Mesenchymal stem cell (in vitro differentiated cells and primary cell): ENCODE measurements around the gene GABRA1. TPM values are rescaled to one million over a fixed set of nuclear protein-coding genes. Genes with fewer than 3 reads are reported as not detected.

Source experiments
- DNase-seq: peaks from one replicate; pipeline ENCODE4 v3.0.0-alpha.2; 2013
- H2AFZ ChIP-seq: one replicate; pipeline ENCODE4 v1.6.1; 2013; ENCODE audit warnings: low read depth, mild to moderate bottlenecking, control low read depth, inconsistent platforms, low read length, moderate library complexity
- H2AK5ac ChIP-seq: 2 replicates; pipeline ENCODE4 v1.6.1; 2013; ENCODE audit warnings: low read length, moderate library complexity, mild to moderate bottlenecking, inconsistent platforms; ENCODE audit not compliant: severe bottlenecking
- H2BK120ac ChIP-seq: one replicate; pipeline ENCODE4 v1.6.1; 2013; ENCODE audit warnings: low read depth, mild to moderate bottlenecking, inconsistent platforms, low read length, moderate library complexity
- H2BK12ac ChIP-seq, 2 experiments: one replicate each; pipeline ENCODE4 v1.6.1; 2013; ENCODE audit warnings: inconsistent platforms in 2 of 2, low read length in 2 of 2, mild to moderate bottlenecking in 2 of 2, moderate library complexity in 2 of 2, control low read depth in 1 of 2
- H2BK15ac ChIP-seq: one replicate; pipeline ENCODE4 v1.6.1; 2013; ENCODE audit warnings: mild to moderate bottlenecking, low read depth, inconsistent platforms; ENCODE audit not compliant: poor library complexity, severe bottlenecking
- H2BK5ac ChIP-seq: 2 replicates; pipeline ENCODE4 v1.6.1; 2013; ENCODE audit warnings: low read depth, mild to moderate bottlenecking, low read length, control low read depth, inconsistent platforms; ENCODE audit not compliant: poor library complexity, severe bottlenecking
- H3K14ac ChIP-seq, 2 experiments: one replicate each; pipeline ENCODE4 v1.6.1; 2013; ENCODE audit warnings: inconsistent platforms in 2 of 2, low read length in 2 of 2, control low read depth in 1 of 2, mild to moderate bottlenecking in 1 of 2, moderate library complexity in 1 of 2
- H3K18ac ChIP-seq, 2 experiments: one replicate each; pipeline ENCODE4 v1.6.1; 2013; ENCODE audit warnings: inconsistent platforms in 2 of 2, low read length in 2 of 2, control low read depth in 1 of 2, low read depth in 1 of 2, mild to moderate bottlenecking in 1 of 2
- H3K23ac ChIP-seq, 2 experiments: one replicate each; pipeline ENCODE4 v1.6.1; 2013; ENCODE audit warnings: inconsistent platforms in 2 of 2, low read length in 2 of 2, mild to moderate bottlenecking in 2 of 2, moderate library complexity in 2 of 2, control low read depth in 1 of 2
- H3K27ac ChIP-seq: 2 replicates; pipeline ENCODE4 v1.5.1; 2013; ENCODE audit warnings: mild to moderate bottlenecking, moderate library complexity, low read length, control low read depth, inconsistent platforms; ENCODE audit not compliant: poor library complexity, severe bottlenecking
- H3K27me3 ChIP-seq, 2 experiments: 2 replicates each; pipeline versions ENCODE4 v1.6.1 to v1.7.0; 2013; ENCODE audit warnings: low read length in 2 of 2, mild to moderate bottlenecking in 2 of 2, moderate library complexity in 2 of 2, control low read depth in 1 of 2, inconsistent platforms in 1 of 2; ENCODE audit not compliant: control insufficient read depth in 1 of 2, insufficient read depth in 1 of 2
- H3K36me3 ChIP-seq, 2 experiments: 2 replicates each; pipeline versions ENCODE4 v1.6.1 to v1.7.0; 2013; ENCODE audit warnings: low read length in 2 of 2, control low read depth in 1 of 2, inconsistent platforms in 1 of 2, low read depth in 1 of 2, mild to moderate bottlenecking in 1 of 2; ENCODE audit not compliant: insufficient read depth in 2 of 2, control insufficient read depth in 1 of 2
- H3K4ac ChIP-seq, 2 experiments: one replicate each; pipeline ENCODE4 v1.6.1; 2013; ENCODE audit warnings: inconsistent platforms in 2 of 2, low read length in 2 of 2, mild to moderate bottlenecking in 2 of 2, moderate library complexity in 2 of 2, control low read depth in 1 of 2, low read depth in 1 of 2
- H3K4me1 ChIP-seq: 2 replicates; pipeline ENCODE4 v1.6.1; 2013; ENCODE audit warnings: low read depth, low read length, control low read depth; ENCODE audit not compliant: control insufficient read depth, insufficient read depth
- H3K4me2 ChIP-seq: 2 replicates; pipeline ENCODE4 v1.6.1; 2013; ENCODE audit warnings: low read length, mild to moderate bottlenecking, inconsistent platforms; ENCODE audit not compliant: poor library complexity, severe bottlenecking
- H3K4me3 ChIP-seq, 2 experiments: 2 replicates each; pipeline versions ENCODE4 v1.5.1 to v1.7.0; 2013; ENCODE audit warnings: low read length in 2 of 2, mild to moderate bottlenecking in 2 of 2, control low read depth in 1 of 2, low read depth in 1 of 2; ENCODE audit not compliant: insufficient read depth in 1 of 2
- H3K79me1 ChIP-seq: replicated peaks from 2 replicates; pipeline ENCODE4 v1.6.1; 2013; ENCODE audit warnings: mild to moderate bottlenecking, control low read depth, low read length, inconsistent platforms; ENCODE audit not compliant: poor library complexity, severe bottlenecking
- H3K9ac ChIP-seq: 2 replicates; pipeline ENCODE4 v1.7.0; 2013; ENCODE audit warnings: mild to moderate bottlenecking, low read length, moderate library complexity
- H3K9me3 ChIP-seq: 2 replicates; pipeline ENCODE4 v1.7.0; 2013; ENCODE audit warnings: mild to moderate bottlenecking, low read length; ENCODE audit not compliant: control insufficient read depth
- H4K8ac ChIP-seq: one replicate; pipeline ENCODE4 v1.6.1; 2013; ENCODE audit warnings: inconsistent platforms, mild to moderate bottlenecking, low read length, moderate library complexity
- H4K91ac ChIP-seq: one replicate; pipeline ENCODE4 v1.6.1; 2013; ENCODE audit warnings: mild to moderate bottlenecking, low read length, inconsistent platforms
- WGBS: methylation state at CpG from one replicate; pipeline ENCODE4 v1.1.7; 2013; ENCODE audit warnings: mixed read lengths; 5-methylcytosine and 5-hydroxymethylcytosine counted together
- polyA plus RNA-seq, 2 experiments: library from polyadenylated mRNA; stranded (reverse); fragments of 200-250 nt; gene quantifications; one replicate each; pipeline ENCODE4 v1.2.3, GENCODE V29; 2013

GABRA1 gene
- not detected for polyA plus RNA-seq (2013, experiment 1 of 2)
- not detected for polyA plus RNA-seq (2013, experiment 2 of 2)

GRCh38 chr5:161847941-161848391 lies at the start of gene GABRA1:
Gene GABRA1, plus strand, starts transcription at chr5:161848120. Its CDS starts 2,691 bp downstream, at chr5:161850811.
- H2BK15ac ChIP-seq: no peak within 1 kb of the TSS
- DNase-seq: no peak
- no peak within 1 kb of the TSS for H3K23ac ChIP-seq
- 2% methylated on average over 13 of the region's 16 CpGs for WGBS
- no peak within 1 kb of the TSS for H3K14ac ChIP-seq
- H3K4me1 ChIP-seq: no peaks in the 10 kb centered on the region
- H3K27me3 ChIP-seq: peaks cover 15 to 19% of the 10 kb centered on the region in 2 experiments
- peak within 1 kb of the TSS; percentile 43 for H3K4me2 ChIP-seq
- H4K8ac ChIP-seq: no peak within 1 kb of the TSS
- no peak within 1 kb of the TSS for H3K27ac ChIP-seq
- H3K4ac ChIP-seq: no peak within 1 kb of the TSS
- H3K79me1 ChIP-seq: no peaks in the 10 kb centered on the region
- H3K4me3 ChIP-seq: peak within 1 kb of the TSS in 1 of 2 experiments; percentile 61
- H4K91ac ChIP-seq: no peak within 1 kb of the TSS
- H2AFZ ChIP-seq: no peak within 1 kb of the TSS
- H3K9me3 ChIP-seq: no peaks in the 10 kb centered on the region
- no peak within 1 kb of the TSS for H2AK5ac ChIP-seq
- no peak within 1 kb of the TSS for H2BK5ac ChIP-seq
- no peak within 1 kb of the TSS for H2BK120ac ChIP-seq
- no peak within 1 kb of the TSS for H2BK12ac ChIP-seq
- no peak within 1 kb of the TSS for H3K18ac ChIP-seq
- no peak within 1 kb of the TSS for H3K9ac ChIP-seq
- no peaks in the 10 kb centered on the region for H3K36me3 ChIP-seq

GRCh38 chr5:161799316-161799715 lies 48.6 kb upstream of the GABRA1 start:
- Histone ChIP-seq H3K9me3 (peaks cover 2% of the 10 kb centered on the region), H3K4me3 (no peak overlapping the region), H2AK5ac (no peak overlapping the region), H3K18ac (no peak overlapping the region), H4K8ac (no peak overlapping the region), H3K27me3 (no peaks in the 10 kb centered on the region), H2BK5ac (no peak overlapping the region), H4K91ac (no peak overlapping the region), H3K9ac (no peak overlapping the region), H3K4me1 (no peaks in the 10 kb centered on the region), H3K36me3 (no peaks in the 10 kb centered on the region), H2BK120ac (no peak overlapping the region), H2BK15ac (no peak overlapping the region), H2AFZ (no peak overlapping the region), H2BK12ac (no peak overlapping the region), H3K23ac (no peak overlapping the region), H3K4me2 (no peak overlapping the region), H3K79me1 (no peaks in the 10 kb centered on the region), H3K27ac (no peak overlapping the region), H3K14ac (no peak overlapping the region), H3K4ac (no peak overlapping the region)
- DNase-seq: no peak
- WGBS: 63% methylated on average over 3 of the region's 3 CpGs

GRCh38 chr5:161804263-161804662 lies 43.7 kb upstream of the GABRA1 start:
- Histone ChIP-seq H3K4me3 (no peak overlapping the region), H2AK5ac (no peak overlapping the region), H3K9ac (no peak overlapping the region)

GRCh38 chr5:161846746-161847145 lies 1.2 kb upstream of the GABRA1 start:
- Histone ChIP-seq H3K23ac (no peak overlapping the region), H2BK120ac (no peak overlapping the region), H3K27me3 (peaks cover 15 to 19% of the 10 kb centered on the region in 2 experiments), H3K4me1 (no peaks in the 10 kb centered on the region), H3K27ac (no peak overlapping the region), H3K9me3 (no peaks in the 10 kb centered on the region), H3K36me3 (no peaks in the 10 kb centered on the region), H4K8ac (no peak overlapping the region), H3K9ac (no peak overlapping the region), H2BK15ac (no peak overlapping the region), H3K4me3 (no peak overlapping the region), H2AK5ac (no peak overlapping the region), H3K4ac (no peak overlapping the region), H2AFZ (no peak overlapping the region), H3K79me1 (no peaks in the 10 kb centered on the region), H2BK5ac (no peak overlapping the region), H4K91ac (no peak overlapping the region), H3K14ac (no peak overlapping the region), H2BK12ac (no peak overlapping the region), H3K4me2 (no peak overlapping the region), H3K18ac (no peak overlapping the region)
- WGBS: 6% methylated on average over 4 of the region's 5 CpGs
- DNase-seq: no peak

More at GRCh38 chr5:161804263-161804662, 43.7 kb upstream of the GABRA1 start:
- no peaks in the 10 kb centered on the region for H3K4me1 ChIP-seq
- no peak overlapping the region for H3K23ac ChIP-seq
- H2AFZ ChIP-seq: no peak overlapping the region
- no peaks in the 10 kb centered on the region for H3K36me3 ChIP-seq
- H3K14ac ChIP-seq: no peak overlapping the region
- no peaks in the 10 kb centered on the region for H3K27me3 ChIP-seq
- H2BK5ac ChIP-seq: no peak overlapping the region
- no peak overlapping the region for H3K27ac ChIP-seq
- WGBS: 15% methylated on average over 1 of the region's 1 CpG
- DNase-seq: no peak
- H3K4me2 ChIP-seq: no peak overlapping the region
- no peak overlapping the region for H2BK15ac ChIP-seq
- H3K79me1 ChIP-seq: no peaks in the 10 kb centered on the region
- H2BK120ac ChIP-seq: no peak overlapping the region
- H4K91ac ChIP-seq: no peak overlapping the region
- H3K9me3 ChIP-seq: peaks cover 3% of the 10 kb centered on the region
- no peak overlapping the region for H4K8ac ChIP-seq
- H2BK12ac ChIP-seq: no peak overlapping the region
- no peak overlapping the region for H3K4ac ChIP-seq
- H3K18ac ChIP-seq: no peak overlapping the region
